Uterus (tissue), 4 donors: Measurements from ENCODE around the gene EVI2A. TPM values are rescaled to one million over a fixed set of nuclear protein-coding genes. Genes with fewer than 3 reads are reported as not detected.
A peak's percentile ranks its signal among the peaks of the same experiment; 100 is the strongest.
"Not testable (repeated sequence)": the region's sequence is repeated elsewhere in the genome, so short reads cannot be mapped to it uniquely, and the experiment has no call there.

Experiments
- DNase-seq, 2 donors: peaks; one replicate each; pipeline ENCODE4 v3.0.0-alpha.2; 2019 to 2020
- H3K27ac ChIP-seq, 2 donors: fragments of 200-600 bp; sonication (generic); 1 replicate in 1 of 2; 2 replicates in 1 of 2; pipeline ENCODE4 v1.5.1; 2016 to 2018
- H3K27me3 ChIP-seq, 2 donors: fragments of 200-600 bp; sonication (generic); one replicate each; pipeline ENCODE4 v1.5.1; 2018 to 2019; ENCODE audit warnings: control low read depth in 1 of 2
- H3K36me3 ChIP-seq, 2 donors: fragments of 200-600 bp; sonication (generic); one replicate each; pipeline ENCODE4 v1.5.1; 2019; ENCODE audit warnings: control low read depth in 1 of 2
- H3K4me1 ChIP-seq, 2 donors: fragments of 200-600 bp; sonication (generic); one replicate each; pipeline ENCODE4 v1.5.1; 2018 to 2019; ENCODE audit warnings: control low read depth in 1 of 2
- H3K4me3 ChIP-seq, 2 donors: fragments of 200-600 bp; sonication (generic); 1 replicate in 1 of 2; 2 replicates in 1 of 2; pipeline ENCODE4 v1.5.1; 2018 to 2019; ENCODE audit warnings: mild to moderate bottlenecking in 1 of 2
- H3K9me3 ChIP-seq, 2 donors: fragments of 200-600 bp; sonication (generic); one replicate each; pipeline ENCODE4 v1.5.1; 2019; ENCODE audit warnings: control low read depth in 1 of 2
- POLR2A ChIP-seq, 2 donors: fragments of 450-650 bp; IDR thresholded peaks; one replicate each; pipeline ENCODE4 v1.6.1; 2016; ENCODE audit warnings: antibody characterized with exemption in 2 of 2, mild to moderate bottlenecking in 1 of 2, moderate library complexity in 1 of 2
- intact Hi-C: fragments of 100-400 bp; cut with DNase I; formaldehyde crosslinking; loops from one replicate; pipeline ENCODE4 v1.15.1; 2023; ENCODE audit warnings: low total_unique reads
- total RNA-seq, 4 donors: library from RNA; depleted of rRNA in 3 of 4; stranded (reverse); fragments of >200 nt in 3 of 4; gene quantifications; one replicate each; pipeline versions ENCODE4 v1.1.0 to v1.2.4, GENCODE V29; 2014 to 2023
- TF ChIP-seq, protein P1 (sequence below), 4 experiments: fragments of 200-600 bp in 2 of 4; fragments of 450-650 bp in 2 of 4; sonication (generic) in 2 of 4; IDR thresholded peaks; one replicate each; pipeline ENCODE4 v1.5.1; 2016 to 2019; ENCODE audit warnings: antibody characterized with exemption in 4 of 4, mild to moderate bottlenecking in 2 of 4, moderate library complexity in 1 of 4
- donor health status: DM: yes; HTN: yes; CAD: no.

EVI2A gene
- total RNA-seq, 4 donors from 2014 or later: 2.0 to 17.9 (median 7.2) TPM

DNA sequence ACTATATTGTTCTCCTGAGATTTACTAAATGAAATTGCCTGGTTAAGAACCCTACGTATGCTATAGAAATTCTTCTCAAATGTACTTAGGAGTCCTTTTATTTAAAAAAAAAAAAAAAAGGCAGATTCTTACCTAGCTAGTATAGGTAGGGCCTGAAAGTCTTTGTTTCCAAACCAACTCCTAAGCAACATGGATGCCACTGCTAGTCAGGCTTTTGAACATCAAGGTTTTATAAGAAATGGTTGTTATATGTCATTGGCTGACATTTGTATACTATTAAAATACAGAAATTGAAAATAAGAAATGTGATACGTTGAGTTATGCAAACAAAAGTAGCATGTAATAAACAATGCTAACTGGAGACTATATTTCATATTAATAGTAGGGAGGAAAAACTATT is 1.2 kb downstream of the EVI2A start:
- Histone ChIP-seq H3K4me3 (no peak overlapping the region), H3K27ac (peak overlapping the region in 1 of 2 donors; percentile 34)

DNA sequence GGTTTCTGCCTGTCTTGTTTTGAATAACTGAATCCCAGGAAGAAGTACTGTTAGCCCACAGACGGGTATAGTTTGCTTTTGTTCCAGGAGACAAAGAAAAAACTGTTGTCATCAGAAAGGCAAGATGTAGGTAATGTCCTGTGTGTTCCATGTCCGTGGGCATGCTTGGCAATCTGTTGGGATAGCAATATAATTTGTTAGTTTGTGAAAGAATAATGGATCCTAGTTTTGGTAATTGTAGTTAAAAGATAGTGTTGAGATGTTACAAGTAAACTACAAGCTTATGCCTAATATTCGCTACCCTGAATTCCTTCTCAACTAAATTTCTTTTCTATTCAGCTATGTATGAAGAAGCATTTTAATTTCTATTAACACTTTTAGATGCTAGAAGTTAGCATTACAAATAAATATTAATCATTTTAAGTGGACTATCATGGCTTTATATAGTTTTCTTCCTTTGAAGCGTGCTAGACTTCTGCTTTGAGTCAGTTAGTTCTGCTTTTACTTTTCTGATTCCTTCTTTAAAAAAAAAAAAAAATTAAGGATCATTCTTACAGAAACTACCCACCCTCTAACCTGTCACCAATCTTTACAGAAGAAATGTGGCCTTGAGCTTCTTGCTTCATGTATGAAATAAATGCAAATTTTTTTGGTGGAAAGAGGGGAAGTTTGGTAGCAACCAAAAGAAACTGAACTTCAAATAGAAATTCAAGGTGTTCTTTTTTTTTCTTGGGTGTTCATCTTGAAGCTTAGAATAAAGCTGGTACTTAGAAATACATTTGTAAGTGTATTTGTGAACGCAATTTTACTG is 2.4 kb downstream of the EVI2A start:
- Histone ChIP-seq H3K27me3 (no peaks in the 10 kb centered on the region), H3K4me1 (no peaks in the 10 kb centered on the region), H3K27ac (peak overlapping the region; percentile 71 to 76), H3K9me3 (no peaks in the 10 kb centered on the region), H3K4me3 (peak overlapping the region in 1 of 2 donors; percentile 22), H3K36me3 (no peaks in the 10 kb centered on the region)
- intact Hi-C loops: no loop called here
- TF ChIP-seq POLR2A (IDR thresholded peaks at IDR 0.05): no peak
- TF ChIP-seq, protein P1, sequence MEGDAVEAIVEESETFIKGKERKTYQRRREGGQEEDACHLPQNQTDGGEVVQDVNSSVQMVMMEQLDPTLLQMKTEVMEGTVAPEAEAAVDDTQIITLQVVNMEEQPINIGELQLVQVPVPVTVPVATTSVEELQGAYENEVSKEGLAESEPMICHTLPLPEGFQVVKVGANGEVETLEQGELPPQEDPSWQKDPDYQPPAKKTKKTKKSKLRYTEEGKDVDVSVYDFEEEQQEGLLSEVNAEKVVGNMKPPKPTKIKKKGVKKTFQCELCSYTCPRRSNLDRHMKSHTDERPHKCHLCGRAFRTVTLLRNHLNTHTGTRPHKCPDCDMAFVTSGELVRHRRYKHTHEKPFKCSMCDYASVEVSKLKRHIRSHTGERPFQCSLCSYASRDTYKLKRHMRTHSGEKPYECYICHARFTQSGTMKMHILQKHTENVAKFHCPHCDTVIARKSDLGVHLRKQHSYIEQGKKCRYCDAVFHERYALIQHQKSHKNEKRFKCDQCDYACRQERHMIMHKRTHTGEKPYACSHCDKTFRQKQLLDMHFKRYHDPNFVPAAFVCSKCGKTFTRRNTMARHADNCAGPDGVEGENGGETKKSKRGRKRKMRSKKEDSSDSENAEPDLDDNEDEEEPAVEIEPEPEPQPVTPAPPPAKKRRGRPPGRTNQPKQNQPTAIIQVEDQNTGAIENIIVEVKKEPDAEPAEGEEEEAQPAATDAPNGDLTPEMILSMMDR (IDR thresholded peaks at IDR 0.05): no peak
- DNase-seq: no peak

More for the DNA sequence above, 1.2 kb downstream of the EVI2A start:
- no peaks in the 10 kb centered on the region for H3K36me3 ChIP-seq
- no peaks in the 10 kb centered on the region for H3K4me1 ChIP-seq
- intact Hi-C loops: no loop called here
- DNase-seq: no peak
- H3K9me3 ChIP-seq: no peaks in the 10 kb centered on the region
- TF ChIP-seq, protein P1 (IDR thresholded peaks at IDR 0.05): no peak
- no peak for TF ChIP-seq POLR2A (IDR thresholded peaks at IDR 0.05)
- H3K27me3 ChIP-seq: no peaks in the 10 kb centered on the region

DNA sequence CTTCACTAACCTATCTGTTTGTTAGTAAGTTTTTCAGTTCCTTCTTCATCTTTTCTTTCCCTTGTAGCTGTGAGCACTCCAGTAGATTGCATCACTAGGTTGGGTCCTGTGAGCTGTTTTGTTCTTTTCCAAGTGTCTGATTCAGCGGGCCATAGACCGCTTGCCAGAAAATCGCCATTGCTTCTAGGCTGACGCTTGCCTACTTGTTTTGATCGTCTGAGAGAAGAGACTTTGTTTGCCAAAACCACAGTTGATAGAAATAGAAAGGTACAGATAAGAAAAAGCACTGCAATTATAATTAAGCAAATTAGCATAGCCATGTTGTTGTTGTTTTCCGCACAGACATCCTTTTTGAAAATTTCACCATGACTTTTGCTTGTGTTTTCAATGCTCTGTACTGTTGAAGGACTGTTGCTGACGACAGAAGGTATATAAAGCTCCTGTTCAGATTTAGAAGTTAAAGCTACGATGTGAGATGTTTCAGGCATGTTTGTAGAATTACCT is 3.1 kb downstream of the EVI2A start:
- Histone ChIP-seq H3K27ac (peak overlapping the region; percentile 71 to 76), H3K4me1 (no peaks in the 10 kb centered on the region), H3K4me3 (peak overlapping the region in 1 of 2 donors; percentile 22), H3K27me3 (no peaks in the 10 kb centered on the region), H3K36me3 (no peaks in the 10 kb centered on the region), H3K9me3 (no peaks in the 10 kb centered on the region)
- intact Hi-C loops: no loop called here
- peak; percentile 63 to 73 for DNase-seq
- TF ChIP-seq, protein P1 (IDR thresholded peaks at IDR 0.05): no peak
- no peak for TF ChIP-seq POLR2A (IDR thresholded peaks at IDR 0.05)

DNA sequence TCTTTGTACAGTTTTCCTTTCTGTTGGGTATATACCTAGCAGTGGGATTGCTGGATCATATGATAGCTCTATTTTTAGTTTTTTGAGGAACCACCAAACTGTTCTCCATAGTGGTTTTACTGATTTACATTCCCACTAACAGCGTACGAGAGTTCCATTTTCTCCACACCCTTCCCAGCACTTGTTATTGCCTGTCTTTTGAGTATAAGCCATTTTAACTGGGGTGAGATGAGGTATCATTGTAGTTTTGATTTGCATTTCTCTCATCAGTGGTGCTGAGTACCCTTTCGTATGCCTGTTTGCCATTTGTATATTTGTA is 6.7 kb downstream of the EVI2A start:
- Histone ChIP-seq H3K4me3 (no peak overlapping the region), H3K9me3 (no peaks in the 10 kb centered on the region), H3K36me3 (no peaks in the 10 kb centered on the region), H3K27ac (no peak overlapping the region), H3K27me3 (no peaks in the 10 kb centered on the region), H3K4me1 (no peaks in the 10 kb centered on the region)
- intact Hi-C loops: no loop called here
- no peak for DNase-seq
- no peak for TF ChIP-seq POLR2A (IDR thresholded peaks at IDR 0.05)

DNA sequence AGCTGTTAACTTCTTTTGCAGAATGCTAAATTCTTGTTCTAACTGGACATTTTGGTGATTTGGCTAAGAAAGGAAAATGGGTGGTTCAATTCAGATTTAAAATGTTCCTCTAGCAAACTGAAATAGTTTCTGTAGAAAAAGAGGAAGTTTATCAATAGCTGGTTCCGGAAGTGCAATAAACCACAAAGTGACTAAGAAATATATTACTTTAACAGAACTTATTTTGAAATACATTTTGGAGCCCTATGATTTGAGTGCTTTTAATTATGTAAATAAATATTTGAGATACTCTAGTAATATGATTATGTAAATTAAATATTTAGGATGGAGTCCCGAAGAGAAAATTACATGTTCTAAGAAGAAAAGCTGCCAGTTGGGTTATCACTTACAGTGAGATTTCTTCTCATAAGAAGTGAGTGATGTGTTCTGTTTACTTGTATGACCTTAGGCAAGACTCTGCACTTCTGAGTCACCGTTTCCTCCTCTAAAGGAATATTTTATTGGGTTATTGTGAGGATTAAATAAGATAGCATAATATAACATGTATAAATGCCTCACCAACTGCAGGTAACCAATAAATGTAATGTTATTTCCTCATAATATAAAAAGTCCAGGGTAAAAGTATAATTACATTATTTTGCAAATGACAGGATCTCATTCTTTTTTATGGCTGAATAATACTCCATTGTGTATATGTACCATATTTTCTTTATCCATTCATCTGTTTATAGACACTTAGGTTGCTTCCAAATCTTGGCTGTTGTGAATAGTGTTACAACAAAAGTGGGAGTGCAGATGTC is 7.2 kb downstream of the EVI2A start, which contains the start of gene EVI2B:
Gene EVI2B, minus strand, starts transcription at position 73 of the 800 bp plus-strand sequence. CDS start 8,445 bp downstream, outside the sequence.
- no peak within 1 kb of the TSS for H3K4me3 ChIP-seq
- no peak within 1 kb of the TSS for H3K27ac ChIP-seq

DNA sequence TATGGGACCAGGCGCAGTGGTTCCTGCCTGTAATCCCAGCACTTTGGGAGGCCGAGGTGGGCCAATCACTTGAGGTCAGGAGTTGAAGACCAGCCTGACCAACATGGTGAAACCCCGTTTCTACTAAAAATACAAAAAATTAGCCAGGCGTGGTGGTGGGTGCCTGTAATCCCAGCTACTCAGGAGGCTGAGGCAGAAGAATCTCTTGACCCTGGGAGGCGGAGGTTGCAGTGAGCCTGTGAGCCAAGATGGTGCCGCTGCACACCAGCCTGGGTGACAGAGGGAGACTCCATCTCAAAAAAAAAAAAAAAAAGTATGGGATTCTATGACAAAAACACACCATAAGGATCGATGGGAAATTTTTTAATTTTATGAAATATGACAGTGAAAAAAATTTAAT is 9.2 kb downstream of the EVI2A start:
- H3K27ac ChIP-seq, DNase-seq, H3K36me3 ChIP-seq, intact Hi-C loops, H3K27me3 ChIP-seq, H3K9me3 ChIP-seq, H3K4me3 ChIP-seq, H3K4me1 ChIP-seq: not testable (repeated sequence)

More for the DNA sequence above, 7.2 kb downstream of the EVI2A start, which contains the start of gene EVI2B:
- Histone ChIP-seq H3K9me3 (no peaks in the 10 kb centered on the region), H3K4me1 (no peaks in the 10 kb centered on the region), H3K27me3 (no peaks in the 10 kb centered on the region), H3K36me3 (no peaks in the 10 kb centered on the region)
- intact Hi-C loops: no loop called here
- TF ChIP-seq, protein P1 (IDR thresholded peaks at IDR 0.05): no peak
- TF ChIP-seq POLR2A (IDR thresholded peaks at IDR 0.05): no peak
- DNase-seq: no peak
